Transverse colon (tissue), 3 donors: ENCODE results near the gene FCN2.

Experiments used
- CTCF ChIP-seq, 5 experiments: fragments of 200-600 bp in 3 of 5; fragments of 450-650 bp in 2 of 5; sonication (generic) in 3 of 5; IDR thresholded peaks; 1 replicate in 2 of 5; 2 replicates in 3 of 5; pipeline ENCODE4 v1.5.1; 2016 to 2017; ENCODE audit warnings: antibody characterized with exemption in 5 of 5, inconsistent platforms in 3 of 5, mild to moderate bottlenecking in 2 of 5, moderate library complexity in 1 of 5
- POLR2A ChIP-seq: fragments of 450-650 bp; IDR thresholded peaks from one replicate; pipeline ENCODE4 v1.6.1; 2016; ENCODE audit warnings: antibody characterized with exemption, mild to moderate bottlenecking, moderate library complexity

DNA sequence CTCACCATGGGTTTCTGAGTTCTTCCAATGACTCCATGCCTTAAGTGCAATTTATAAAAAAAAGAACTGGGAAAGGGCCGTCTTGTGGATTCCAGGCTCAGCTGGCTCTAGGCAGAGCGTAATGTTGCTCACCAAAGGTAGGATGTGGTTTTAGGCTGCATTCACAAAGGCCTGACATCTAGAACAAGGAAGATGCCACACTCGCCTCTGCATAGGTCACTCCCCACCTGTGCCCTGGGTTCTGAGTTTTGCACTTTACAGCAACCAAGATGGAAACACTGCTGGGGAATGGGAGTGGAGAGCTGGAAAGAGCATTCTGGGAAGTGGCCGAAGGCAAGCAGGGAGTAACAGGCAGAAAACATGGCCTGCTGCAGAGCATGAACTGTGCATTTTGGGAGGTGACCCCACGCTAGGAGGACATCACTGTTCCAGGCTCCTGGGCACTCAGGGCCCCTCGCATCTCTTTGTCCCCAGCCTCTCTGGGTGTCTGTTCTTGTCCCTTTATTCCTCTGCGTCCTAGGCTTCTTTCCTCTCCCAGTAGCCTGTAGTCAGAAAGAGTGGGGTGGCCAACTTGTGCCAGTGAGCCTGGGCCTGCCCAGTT lies 12.3 kb downstream of the FCN2 start:
- TF ChIP-seq CTCF (IDR thresholded peaks at IDR 0.05): no peak
- TF ChIP-seq POLR2A: no peak
